Panc1 (cell line): Measurements from ENCODE around the gene ZNF689. TPM values are rescaled to one million over a fixed set of nuclear protein-coding genes. Genes with fewer than 3 reads are reported as not detected.

Source experiments
- ATAC-seq: fragments of 200-7000 bp; cut with Tn5 transposase; 2 replicates; pipeline ENCODE4 v1.9.1; 2020; ENCODE audit warnings: mild to moderate bottlenecking, moderate library complexity
- BruUV-seq: library from RNA; stranded (reverse); fragments of 400-500 nt; replicated peaks from 2 replicates; lab custom pipeline; 2021; lab: Mats Ljungman, UMichigan
- CTCF ChIA-PET: fragments of 300-600 bp; sonication (Branson Sonifier 250); formaldehyde crosslinking; loops from one replicate; lab custom pipeline; 2022; ENCODE audit warnings: antibody characterized with exemption; lab: Charles Lee
- POLR2A ChIA-PET: fragments of 300-600 bp; sonication (Branson Sonifier 250); formaldehyde crosslinking; loops from one replicate; lab custom pipeline; 2022; ENCODE audit warnings: antibody characterized with exemption; lab: Charles Lee
- DNase-seq: peaks from one replicate; pipeline ENCODE4 v3.0.0-alpha.2; 2010; ENCODE audit warnings: low read depth, low spot score
- H3K27ac ChIP-seq: 2 replicates; pipeline ENCODE4 v1.5.1; 2011; ENCODE audit warnings: mild to moderate bottlenecking, low read length, inconsistent platforms
- H3K27me3 ChIP-seq: fragments of 200-500 bp; sonication (Bioruptor generic); 2 replicates; pipeline ENCODE4 v1.6.0; 2014; ENCODE audit warnings: low read length, inconsistent platforms; ENCODE audit not compliant: control insufficient read depth, insufficient read depth
- H3K36me3 ChIP-seq: fragments of 200-500 bp; sonication (Bioruptor generic); 2 replicates; pipeline ENCODE4 v1.5.1; 2014; ENCODE audit warnings: inconsistent platforms, mild to moderate bottlenecking, low read length, moderate library complexity; ENCODE audit not compliant: control insufficient read depth, insufficient read depth
- H3K4me1 ChIP-seq: 2 replicates; pipeline ENCODE4 v1.5.1; 2011; ENCODE audit warnings: inconsistent platforms, mild to moderate bottlenecking, low read length, moderate library complexity; ENCODE audit not compliant: control insufficient read depth, insufficient read depth
- H3K4me3 ChIP-seq, 2 experiments: 2 replicates each; pipeline ENCODE4 v1.5.1; 2011 to 2012; ENCODE audit warnings: low read depth in 2 of 2, low read length in 2 of 2, mild to moderate bottlenecking in 2 of 2, inconsistent platforms in 1 of 2, moderate library complexity in 1 of 2
- H3K9me3 ChIP-seq: fragments of 200-500 bp; sonication (Bioruptor generic); 2 replicates; pipeline ENCODE4 v1.5.1; 2014; ENCODE audit warnings: low read depth, mild to moderate bottlenecking, inconsistent platforms, low read length, moderate library complexity; ENCODE audit not compliant: control insufficient read depth, insufficient read depth
- POLR2AphosphoS5 ChIP-seq: IDR thresholded peaks from 2 replicates; pipeline ENCODE4 v1.6.1; 2012; ENCODE audit warnings: mild to moderate bottlenecking, low read depth, low read length, moderate library complexity
- SIN3A ChIP-seq: IDR thresholded peaks from 2 replicates; pipeline ENCODE4 v1.6.1; 2012; ENCODE audit warnings: low read depth, mild to moderate bottlenecking, low read length, moderate library complexity, borderline replicate concordance; ENCODE audit not compliant: insufficient read depth
- TCF7L2 ChIP-seq: IDR thresholded peaks from 2 replicates; pipeline ENCODE4 v1.6.1; 2011; ENCODE audit warnings: mild to moderate bottlenecking, low read depth, low read length, inconsistent platforms
- in situ Hi-C: cut with HindIII; loops from 2 replicates; pipeline ENCODE4 v1.10.0; 2016; ENCODE audit warnings: low sequenced_read_pairs, low pct_unique_long_range_greater_than_20kb
- intact Hi-C: fragments of 100-400 bp; cut with micrococcal nuclease; formaldehyde crosslinking; loops from one replicate; pipeline ENCODE4 v1.10.0; 2022; ENCODE audit not compliant: unreplicated experiment
- total RNA-seq: library from RNA; stranded (reverse); gene quantifications from one replicate; pipeline ENCODE4 v1.2.1, GENCODE V29; 2021; ENCODE audit not compliant: unreplicated experiment
- TF ChIP-seq, protein P1 (sequence below), 2 experiments: IDR thresholded peaks; 2 replicates each; pipeline ENCODE4 v1.6.1; 2011 to 2012; ENCODE audit warnings: low read depth in 2 of 2, control low read depth in 1 of 2, low read length in 1 of 2, mild to moderate bottlenecking in 1 of 2, moderate library complexity in 1 of 2; ENCODE audit not compliant: insufficient read depth in 1 of 2
- TF ChIP-seq, protein P2 (sequence below): fragments of 450-650 bp; IDR thresholded peaks from 2 replicates; pipeline ENCODE4 v1.5.1; 2017; ENCODE audit warnings: mild to moderate bottlenecking

ZNF689 gene
- total RNA-seq, 1 experiment from 2014 or later, result 16.5 TPM

DNA sequence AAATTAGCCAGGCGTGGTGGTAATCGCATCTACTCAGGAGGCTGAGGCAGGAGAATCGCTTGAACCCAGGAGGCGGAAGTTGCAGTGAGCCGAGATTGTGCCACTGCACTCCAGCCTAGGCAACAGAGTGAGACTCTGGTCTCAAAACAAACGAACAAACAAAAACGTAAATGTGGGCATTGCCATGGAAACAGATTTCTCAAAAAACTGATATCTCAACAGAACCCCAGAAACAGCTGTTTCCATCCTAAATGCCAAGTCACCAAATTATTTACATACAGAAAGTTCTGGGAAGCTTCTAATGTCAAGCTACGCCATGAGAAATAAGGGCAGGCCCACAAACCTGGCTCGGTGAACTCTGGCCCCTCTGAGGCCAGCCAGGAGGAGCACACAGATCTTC lies 16.0 kb upstream of the ZNF689 start:
- no peaks in the 10 kb centered on the region for H3K36me3 ChIP-seq
- ChIA-PET CTCF (interaction anchor here (0.6 to 1.1 kb wide), 2 partner anchors 45 to 196 kb away, joined by 5 to 7 read pairs; partner anchors contain the start of gene DCTPP1), POLR2A (no interaction called here)
- H3K4me3 ChIP-seq, result no peak overlapping the region
- no peak for DNase-seq
- H3K4me1 ChIP-seq, result peaks cover 3% of the 10 kb centered on the region; the same call in 1 of the 2 replicates
- no peaks in the 10 kb centered on the region for H3K9me3 ChIP-seq
- H3K27me3 ChIP-seq, result no peaks in the 10 kb centered on the region
- TF ChIP-seq, protein P1, sequence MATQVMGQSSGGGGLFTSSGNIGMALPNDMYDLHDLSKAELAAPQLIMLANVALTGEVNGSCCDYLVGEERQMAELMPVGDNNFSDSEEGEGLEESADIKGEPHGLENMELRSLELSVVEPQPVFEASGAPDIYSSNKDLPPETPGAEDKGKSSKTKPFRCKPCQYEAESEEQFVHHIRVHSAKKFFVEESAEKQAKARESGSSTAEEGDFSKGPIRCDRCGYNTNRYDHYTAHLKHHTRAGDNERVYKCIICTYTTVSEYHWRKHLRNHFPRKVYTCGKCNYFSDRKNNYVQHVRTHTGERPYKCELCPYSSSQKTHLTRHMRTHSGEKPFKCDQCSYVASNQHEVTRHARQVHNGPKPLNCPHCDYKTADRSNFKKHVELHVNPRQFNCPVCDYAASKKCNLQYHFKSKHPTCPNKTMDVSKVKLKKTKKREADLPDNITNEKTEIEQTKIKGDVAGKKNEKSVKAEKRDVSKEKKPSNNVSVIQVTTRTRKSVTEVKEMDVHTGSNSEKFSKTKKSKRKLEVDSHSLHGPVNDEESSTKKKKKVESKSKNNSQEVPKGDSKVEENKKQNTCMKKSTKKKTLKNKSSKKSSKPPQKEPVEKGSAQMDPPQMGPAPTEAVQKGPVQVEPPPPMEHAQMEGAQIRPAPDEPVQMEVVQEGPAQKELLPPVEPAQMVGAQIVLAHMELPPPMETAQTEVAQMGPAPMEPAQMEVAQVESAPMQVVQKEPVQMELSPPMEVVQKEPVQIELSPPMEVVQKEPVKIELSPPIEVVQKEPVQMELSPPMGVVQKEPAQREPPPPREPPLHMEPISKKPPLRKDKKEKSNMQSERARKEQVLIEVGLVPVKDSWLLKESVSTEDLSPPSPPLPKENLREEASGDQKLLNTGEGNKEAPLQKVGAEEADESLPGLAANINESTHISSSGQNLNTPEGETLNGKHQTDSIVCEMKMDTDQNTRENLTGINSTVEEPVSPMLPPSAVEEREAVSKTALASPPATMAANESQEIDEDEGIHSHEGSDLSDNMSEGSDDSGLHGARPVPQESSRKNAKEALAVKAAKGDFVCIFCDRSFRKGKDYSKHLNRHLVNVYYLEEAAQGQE (IDR thresholded peaks at IDR 0.05; ENCODE audit: insufficient read depth in 1 of 2, low read depth in 2 of 2, low read length in 1 of 2), result no peak
- TF ChIP-seq TCF7L2 (no peak), POLR2AphosphoS5 (no peak), SIN3A (no peak)
- TF ChIP-seq, protein P2, sequence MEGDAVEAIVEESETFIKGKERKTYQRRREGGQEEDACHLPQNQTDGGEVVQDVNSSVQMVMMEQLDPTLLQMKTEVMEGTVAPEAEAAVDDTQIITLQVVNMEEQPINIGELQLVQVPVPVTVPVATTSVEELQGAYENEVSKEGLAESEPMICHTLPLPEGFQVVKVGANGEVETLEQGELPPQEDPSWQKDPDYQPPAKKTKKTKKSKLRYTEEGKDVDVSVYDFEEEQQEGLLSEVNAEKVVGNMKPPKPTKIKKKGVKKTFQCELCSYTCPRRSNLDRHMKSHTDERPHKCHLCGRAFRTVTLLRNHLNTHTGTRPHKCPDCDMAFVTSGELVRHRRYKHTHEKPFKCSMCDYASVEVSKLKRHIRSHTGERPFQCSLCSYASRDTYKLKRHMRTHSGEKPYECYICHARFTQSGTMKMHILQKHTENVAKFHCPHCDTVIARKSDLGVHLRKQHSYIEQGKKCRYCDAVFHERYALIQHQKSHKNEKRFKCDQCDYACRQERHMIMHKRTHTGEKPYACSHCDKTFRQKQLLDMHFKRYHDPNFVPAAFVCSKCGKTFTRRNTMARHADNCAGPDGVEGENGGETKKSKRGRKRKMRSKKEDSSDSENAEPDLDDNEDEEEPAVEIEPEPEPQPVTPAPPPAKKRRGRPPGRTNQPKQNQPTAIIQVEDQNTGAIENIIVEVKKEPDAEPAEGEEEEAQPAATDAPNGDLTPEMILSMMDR, result no peak
- in situ Hi-C loops (no loop called here), intact Hi-C loops (loop anchor here (5.0 kb wide), 1 partner anchor 194 kb away; the partner anchor contains the start of gene DCTPP1)
- no peak overlapping the region for H3K27ac ChIP-seq
- ATAC-seq, result no peak
- no TSS peak for BruUV-seq

DNA sequence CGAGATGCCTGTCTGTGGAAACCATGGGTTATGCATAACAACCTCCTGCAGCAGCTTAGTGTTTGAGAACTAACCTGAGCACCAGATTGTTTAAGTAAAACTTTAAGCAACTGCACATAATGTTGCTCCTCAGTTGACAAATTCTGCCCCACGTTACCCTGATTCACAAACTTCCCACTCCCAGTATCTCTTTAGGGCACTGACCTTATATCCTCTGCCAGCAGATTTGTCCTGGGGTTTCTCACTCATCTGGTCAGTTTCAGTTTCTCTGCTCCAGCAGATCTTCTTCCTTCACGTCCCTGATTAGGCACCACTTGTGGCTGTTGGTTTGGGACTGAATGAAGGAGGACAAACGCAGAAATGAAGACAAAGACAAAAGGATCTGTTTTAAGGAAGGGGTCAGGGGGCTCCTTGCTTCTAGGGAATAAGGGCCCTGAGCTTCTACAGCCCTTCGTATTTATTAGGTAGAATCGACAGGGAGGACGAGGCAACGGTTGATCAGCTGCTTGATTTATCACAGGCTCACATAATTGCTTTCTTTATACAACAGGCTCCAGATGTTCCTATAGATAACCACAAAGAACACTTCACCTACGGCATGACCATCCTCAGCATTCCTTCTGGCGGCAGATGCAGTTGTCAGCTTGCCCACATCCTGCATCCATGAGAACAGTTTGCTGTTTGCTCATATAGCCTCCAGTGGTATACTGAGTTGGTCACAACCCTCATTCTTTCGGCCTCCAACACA lies 13.5 kb upstream of the ZNF689 start:
- POLR2A ChIA-PET, result no interaction called here
- no peaks in the 10 kb centered on the region for H3K36me3 ChIP-seq
- DNase-seq (no peak), ATAC-seq (no peak)
- no TSS peak for BruUV-seq
- H3K9me3 ChIP-seq, result no peaks in the 10 kb centered on the region
- peaks cover 2% of the 10 kb centered on the region; the same call in 1 of the 2 replicates for H3K4me1 ChIP-seq
- H3K4me3 ChIP-seq, result no peak overlapping the region
- in situ Hi-C loops (no loop called here), intact Hi-C loops (no loop called here)
- TF ChIP-seq TCF7L2, result no peak
- TF ChIP-seq, protein P2, result no peak
- no peak for TF ChIP-seq SIN3A
- no peak for TF ChIP-seq POLR2AphosphoS5
- H3K27me3 ChIP-seq, result no peaks in the 10 kb centered on the region
- CTCF ChIA-PET, result no interaction called here
- H3K27ac ChIP-seq, result no peak overlapping the region
